K562 (cell line): Measurements from ENCODE around the gene ENDOD1. TPM values are rescaled to one million over a fixed set of nuclear protein-coding genes. Genes with fewer than 3 reads are reported as not detected.

Source experiments
- DNMT1 ChIP-seq: fragments of 450-650 bp; IDR thresholded peaks from 2 replicates; pipeline ENCODE4 v1.6.1; 2016; ENCODE audit warnings: antibody characterized with exemption, mild to moderate bottlenecking
- ESRRB ChIP-seq: fragments of 250-450 bp; sonication (Bioruptor Pico); IDR thresholded peaks from 2 replicates; pipeline ENCODE4 v1.5.0; 2020; ENCODE audit warnings: mild to moderate bottlenecking, moderate library complexity, borderline replicate concordance
- FOXJ3 ChIP-seq: sonication (generic); formaldehyde crosslinking; IDR thresholded peaks from 2 replicates; pipeline ENCODE4 v1.4.0; 2020; ENCODE audit warnings: mild to moderate bottlenecking, missing genetic modification reagents
- GABPA ChIP-seq: fragments of 200-800 bp; sonication (Bioruptor generic); conservative IDR thresholded peaks from 2 replicates; pipeline ENCODE4 v1.6.1; 2016; ENCODE audit warnings: low read depth, missing genetic modification characterization, missing compliant biosample characterization
- GATAD2B ChIP-seq: fragments of 450-650 bp; IDR thresholded peaks from 2 replicates; pipeline ENCODE4 v1.6.1; 2017; ENCODE audit warnings: mild to moderate bottlenecking, borderline replicate concordance
- GTF2F1 ChIP-seq: IDR thresholded peaks from 2 replicates; pipeline ENCODE4 v1.6.1; 2011; ENCODE audit warnings: low read depth, low read length, improper control_type of control experiment
- KLF6 ChIP-seq: fragments of 250-450 bp; sonication (Bioruptor Pico); IDR thresholded peaks from 2 replicates; pipeline ENCODE4 v1.4.0; 2020; ENCODE audit warnings: mild to moderate bottlenecking, moderate library complexity, borderline replicate concordance
- MTA1 ChIP-seq: fragments of 450-650 bp; IDR thresholded peaks from 2 replicates; pipeline ENCODE4 v1.6.1; 2017; ENCODE audit warnings: borderline replicate concordance
- MTA2 ChIP-seq: fragments of 450-650 bp; IDR thresholded peaks from 2 replicates; pipeline ENCODE4 v1.6.1; 2016; ENCODE audit warnings: low read depth
- NFE2 ChIP-seq: IDR thresholded peaks from 2 replicates; pipeline ENCODE4 v1.6.1; 2014; ENCODE audit warnings: antibody characterized with exemption, low read depth
- PHF8 ChIP-seq: fragments of 200-600 bp; sonication (generic); IDR thresholded peaks from 2 replicates; pipeline ENCODE4 v1.6.1; 2012; ENCODE audit warnings: mixed run types, mild to moderate bottlenecking, inconsistent platforms, low read length, moderate library complexity, borderline replicate concordance
- PKNOX1 ChIP-seq: fragments of 450-650 bp; IDR thresholded peaks from 2 replicates; pipeline ENCODE4 v1.6.1; 2016
- SP1 ChIP-seq: sonication (generic); formaldehyde crosslinking; IDR thresholded peaks from 2 replicates; pipeline ENCODE4 v1.8.1; 2022; ENCODE audit warnings: mild to moderate bottlenecking, missing genetic modification reagents
- TCF3 ChIP-seq: sonication (generic); formaldehyde crosslinking; IDR thresholded peaks from 2 replicates; pipeline ENCODE4 v1.4.0; 2020; ENCODE audit warnings: mild to moderate bottlenecking, missing genetic modification reagents
- TCF7 ChIP-seq: sonication (generic); IDR thresholded peaks from 2 replicates; pipeline ENCODE4 v1.6.1; 2016; ENCODE audit warnings: antibody characterized with exemption, borderline replicate concordance
- TCFL5 ChIP-seq: fragments of 250-450 bp; sonication (Bioruptor Pico); conservative IDR thresholded peaks from 2 replicates; pipeline ENCODE4 v1.6.1; 2021; ENCODE audit warnings: mild to moderate bottlenecking, moderate library complexity, matching md5 sums
- U2AF2 ChIP-seq: fragments of 200-400 bp; formaldehyde crosslinking; optimal IDR thresholded peaks from 2 replicates; pipeline ENCODE3; 2017; ENCODE audit warnings: low read depth, mild to moderate bottlenecking, low read length
- ZBTB5 ChIP-seq: fragments of 450-650 bp; IDR thresholded peaks from 2 replicates; pipeline ENCODE4 v1.6.1; 2017; ENCODE audit warnings: antibody characterized with exemption
- ZEB2 ChIP-seq: fragments of 450-650 bp; IDR thresholded peaks from 2 replicates; pipeline ENCODE4 v1.6.1; 2016
- ZNF24 ChIP-seq: fragments of 450-650 bp; IDR thresholded peaks from 2 replicates; pipeline ENCODE4 v1.6.1; 2016
- polyA plus RNA-seq, 8 experiments: library from polyadenylated mRNA; depleted of rRNA in 4 of 8; stranded (reverse) in 5 of 8; unstranded in 3 of 8; fragments of >200 nt; fragmentation: Nextera tagmentation in 2 of 8; fragmentation: Illumina TruSeq in 1 of 8; extraction: Ambion mirVana in 2 of 8; extraction: Trizol in 1 of 8; gene quantifications; 2 replicates each; pipeline versions ENCODE4 v1.2.1 to v1.2.3, GENCODE V29; 2011 to 2014; ENCODE audit warnings: inconsistent platforms in 1 of 8, missing spikeins in 1 of 8
- total RNA-seq, 7 experiments: library from RNA; depleted of rRNA in 6 of 7; stranded (reverse); fragments of >200 nt in 6 of 7; fragmentation: Illumina TruSeq in 2 of 7; extraction: Trizol in 2 of 7; gene quantifications; 2 replicates each; pipeline versions ENCODE4 v1.2.1 to v1.2.3, GENCODE V29; 2011 to 2021; ENCODE audit warnings: low replicate concordance in 1 of 7
- TF ChIP-seq, protein P1 (sequence below): fragments of 450-650 bp; IDR thresholded peaks from 2 replicates; pipeline ENCODE4 v1.7.0; 2016; ENCODE audit warnings: borderline replicate concordance
- TF ChIP-seq, protein P2 (sequence below): sonication (generic); formaldehyde crosslinking; IDR thresholded peaks from 2 replicates; pipeline ENCODE4 v1.8.0; 2022; ENCODE audit warnings: mild to moderate bottlenecking, missing genetic modification reagents
- TF ChIP-seq, protein P3 (sequence below): IDR thresholded peaks from 3 replicates; pipeline ENCODE4 v1.6.1; 2011; ENCODE audit warnings: borderline replicate concordance, mild to moderate bottlenecking, moderate library complexity; ENCODE audit not compliant: insufficient read length; ENCODE audit errors: extremely low read depth

The ENDOD1 gene
- total and polyA plus RNA-seq, 9 of the 15 experiments (the other 6 are each of a cell fraction or from before 2014, with no cell fraction given), result 4.2 to 11.8 (median 9.3) TPM

DNA sequence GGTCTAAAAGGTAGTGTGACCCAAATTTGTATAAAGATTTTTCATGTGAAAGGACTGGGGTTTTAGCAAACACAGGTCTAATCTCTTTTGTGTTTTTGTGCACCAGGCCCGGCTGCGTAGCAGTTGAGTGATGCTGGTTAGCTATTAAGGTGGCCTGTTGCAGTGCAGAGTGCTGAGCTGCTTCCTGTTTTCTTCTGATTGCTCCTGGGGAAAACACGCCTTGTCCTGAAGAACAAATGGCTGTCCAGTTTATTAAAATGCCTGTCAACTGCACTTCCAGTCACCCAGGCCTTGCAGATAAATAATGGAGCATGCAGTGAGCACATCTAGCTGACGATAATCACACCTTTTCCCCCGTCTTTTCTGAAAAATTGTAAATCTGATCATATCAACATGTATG, 21.1 kb upstream of the ENDOD1 start (continued):
- TF ChIP-seq ZBTB5, result no peak
- no peak for TF ChIP-seq ZNF24
- TF ChIP-seq, protein P1, sequence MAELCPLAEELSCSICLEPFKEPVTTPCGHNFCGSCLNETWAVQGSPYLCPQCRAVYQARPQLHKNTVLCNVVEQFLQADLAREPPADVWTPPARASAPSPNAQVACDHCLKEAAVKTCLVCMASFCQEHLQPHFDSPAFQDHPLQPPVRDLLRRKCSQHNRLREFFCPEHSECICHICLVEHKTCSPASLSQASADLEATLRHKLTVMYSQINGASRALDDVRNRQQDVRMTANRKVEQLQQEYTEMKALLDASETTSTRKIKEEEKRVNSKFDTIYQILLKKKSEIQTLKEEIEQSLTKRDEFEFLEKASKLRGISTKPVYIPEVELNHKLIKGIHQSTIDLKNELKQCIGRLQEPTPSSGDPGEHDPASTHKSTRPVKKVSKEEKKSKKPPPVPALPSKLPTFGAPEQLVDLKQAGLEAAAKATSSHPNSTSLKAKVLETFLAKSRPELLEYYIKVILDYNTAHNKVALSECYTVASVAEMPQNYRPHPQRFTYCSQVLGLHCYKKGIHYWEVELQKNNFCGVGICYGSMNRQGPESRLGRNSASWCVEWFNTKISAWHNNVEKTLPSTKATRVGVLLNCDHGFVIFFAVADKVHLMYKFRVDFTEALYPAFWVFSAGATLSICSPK, result no peak
- TF ChIP-seq ESRRB (CRISPR knock-in tag), result no peak
- TF ChIP-seq, protein P2, sequence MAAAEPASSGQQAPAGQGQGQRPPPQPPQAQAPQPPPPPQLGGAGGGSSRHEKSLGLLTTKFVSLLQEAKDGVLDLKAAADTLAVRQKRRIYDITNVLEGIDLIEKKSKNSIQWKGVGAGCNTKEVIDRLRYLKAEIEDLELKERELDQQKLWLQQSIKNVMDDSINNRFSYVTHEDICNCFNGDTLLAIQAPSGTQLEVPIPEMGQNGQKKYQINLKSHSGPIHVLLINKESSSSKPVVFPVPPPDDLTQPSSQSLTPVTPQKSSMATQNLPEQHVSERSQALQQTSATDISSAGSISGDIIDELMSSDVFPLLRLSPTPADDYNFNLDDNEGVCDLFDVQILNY (CRISPR knock-in tag), result no peak
- TF ChIP-seq PHF8, result no peak
- TF ChIP-seq PKNOX1, result peak; percentile 94
- TF ChIP-seq SP1, result 0 out of 2 replicates have a peak, but pooled peaks have one; percentile 26
- TF ChIP-seq GATAD2B, result no peak
- no peak; the same call in 1 of the 2 replicates for TF ChIP-seq FOXJ3 (CRISPR knock-in tag)
- no peak for TF ChIP-seq TCF3
- TF ChIP-seq GABPA (tag), result peak; percentile 61
- TF ChIP-seq ZEB2, result no peak
- TF ChIP-seq GTF2F1, result 0 out of 2 replicates have a peak, but pooled peaks have one; percentile 56
- no peak for TF ChIP-seq TCF7
- TF ChIP-seq U2AF2, result no peak
- TF ChIP-seq, protein P3, sequence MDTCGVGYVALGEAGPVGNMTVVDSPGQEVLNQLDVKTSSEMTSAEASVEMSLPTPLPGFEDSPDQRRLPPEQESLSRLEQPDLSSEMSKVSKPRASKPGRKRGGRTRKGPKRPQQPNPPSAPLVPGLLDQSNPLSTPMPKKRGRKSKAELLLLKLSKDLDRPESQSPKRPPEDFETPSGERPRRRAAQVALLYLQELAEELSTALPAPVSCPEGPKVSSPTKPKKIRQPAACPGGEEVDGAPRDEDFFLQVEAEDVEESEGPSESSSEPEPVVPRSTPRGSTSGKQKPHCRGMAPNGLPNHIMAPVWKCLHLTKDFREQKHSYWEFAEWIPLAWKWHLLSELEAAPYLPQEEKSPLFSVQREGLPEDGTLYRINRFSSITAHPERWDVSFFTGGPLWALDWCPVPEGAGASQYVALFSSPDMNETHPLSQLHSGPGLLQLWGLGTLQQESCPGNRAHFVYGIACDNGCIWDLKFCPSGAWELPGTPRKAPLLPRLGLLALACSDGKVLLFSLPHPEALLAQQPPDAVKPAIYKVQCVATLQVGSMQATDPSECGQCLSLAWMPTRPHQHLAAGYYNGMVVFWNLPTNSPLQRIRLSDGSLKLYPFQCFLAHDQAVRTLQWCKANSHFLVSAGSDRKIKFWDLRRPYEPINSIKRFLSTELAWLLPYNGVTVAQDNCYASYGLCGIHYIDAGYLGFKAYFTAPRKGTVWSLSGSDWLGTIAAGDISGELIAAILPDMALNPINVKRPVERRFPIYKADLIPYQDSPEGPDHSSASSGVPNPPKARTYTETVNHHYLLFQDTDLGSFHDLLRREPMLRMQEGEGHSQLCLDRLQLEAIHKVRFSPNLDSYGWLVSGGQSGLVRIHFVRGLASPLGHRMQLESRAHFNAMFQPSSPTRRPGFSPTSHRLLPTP, result no peak
- no peak for TF ChIP-seq DNMT1
- no peak for TF ChIP-seq NFE2
- TF ChIP-seq MTA1, result no peak
- TF ChIP-seq TCFL5, result no peak
- TF ChIP-seq KLF6 (CRISPR knock-in tag), result no peak
- no peak for TF ChIP-seq MTA2
